ENCODE measurements around the gene TIMP3. TPM values are rescaled to one million over a fixed set of nuclear protein-coding genes. Genes with fewer than 3 reads are reported as not detected.

TIMP3 gene
- total RNA-seq, 1 donor from 2014 or later: 45.9 TPM

DNA sequence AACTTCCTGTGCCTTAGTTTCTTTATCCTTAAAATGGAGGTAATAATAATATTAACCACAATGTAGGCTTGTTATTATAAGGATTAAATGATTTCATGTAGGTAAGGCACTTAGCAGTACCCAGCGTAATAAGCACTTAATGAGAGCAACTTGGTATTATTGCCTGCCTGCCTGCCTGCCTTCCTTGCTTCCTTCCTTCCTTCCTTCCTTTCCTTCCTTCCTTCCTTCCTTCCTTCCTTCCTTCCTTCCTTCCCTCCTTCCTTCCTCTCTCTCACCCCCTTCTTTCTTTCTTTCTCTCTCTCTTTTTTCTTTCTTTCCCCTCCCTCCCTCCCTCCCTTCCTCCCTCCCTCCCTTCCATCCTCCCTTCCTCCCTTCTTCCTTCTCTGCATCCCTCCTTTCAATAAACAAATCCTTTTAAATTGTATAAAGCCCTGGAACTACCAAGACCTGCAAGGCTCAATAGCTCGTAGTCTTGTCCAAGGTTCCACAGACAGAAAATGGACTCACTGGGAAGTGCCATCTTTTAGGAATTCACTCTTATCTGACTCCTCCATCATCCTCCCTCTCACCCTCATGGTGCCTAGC is 20.7 kb upstream of the TIMP3 start:
- TF ChIP-seq, protein P1, sequence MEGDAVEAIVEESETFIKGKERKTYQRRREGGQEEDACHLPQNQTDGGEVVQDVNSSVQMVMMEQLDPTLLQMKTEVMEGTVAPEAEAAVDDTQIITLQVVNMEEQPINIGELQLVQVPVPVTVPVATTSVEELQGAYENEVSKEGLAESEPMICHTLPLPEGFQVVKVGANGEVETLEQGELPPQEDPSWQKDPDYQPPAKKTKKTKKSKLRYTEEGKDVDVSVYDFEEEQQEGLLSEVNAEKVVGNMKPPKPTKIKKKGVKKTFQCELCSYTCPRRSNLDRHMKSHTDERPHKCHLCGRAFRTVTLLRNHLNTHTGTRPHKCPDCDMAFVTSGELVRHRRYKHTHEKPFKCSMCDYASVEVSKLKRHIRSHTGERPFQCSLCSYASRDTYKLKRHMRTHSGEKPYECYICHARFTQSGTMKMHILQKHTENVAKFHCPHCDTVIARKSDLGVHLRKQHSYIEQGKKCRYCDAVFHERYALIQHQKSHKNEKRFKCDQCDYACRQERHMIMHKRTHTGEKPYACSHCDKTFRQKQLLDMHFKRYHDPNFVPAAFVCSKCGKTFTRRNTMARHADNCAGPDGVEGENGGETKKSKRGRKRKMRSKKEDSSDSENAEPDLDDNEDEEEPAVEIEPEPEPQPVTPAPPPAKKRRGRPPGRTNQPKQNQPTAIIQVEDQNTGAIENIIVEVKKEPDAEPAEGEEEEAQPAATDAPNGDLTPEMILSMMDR (conservative IDR thresholded peaks at IDR 0.05): no peak
- H3K4me1 Mint-ChIP-seq (ENCODE audit: unreplicated experiment): peaks cover 15% of the 10 kb centered on the region
- H3K27me3 Mint-ChIP-seq: no peaks in the 10 kb centered on the region

DNA sequence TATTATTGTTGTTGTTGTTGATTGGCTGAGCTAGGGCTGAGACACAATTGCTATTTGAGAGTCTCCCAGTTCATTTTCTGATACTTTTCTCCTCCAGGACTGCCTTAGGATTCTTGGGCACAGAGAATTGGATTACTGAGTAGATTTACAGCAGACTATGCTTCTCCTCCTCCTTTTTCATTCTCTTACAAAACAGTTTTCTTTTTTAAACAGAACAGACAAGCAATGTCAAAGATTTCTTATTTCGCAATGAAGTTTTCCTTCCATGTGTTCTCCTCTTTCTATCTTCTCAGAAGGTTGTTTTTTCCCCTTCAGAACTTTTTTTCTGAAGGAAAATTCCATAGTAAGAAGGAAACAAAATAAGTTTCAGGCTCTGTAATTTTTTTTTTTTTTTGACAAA is 19.8 kb upstream of the TIMP3 start:
- no peaks in the 10 kb centered on the region for H3K27me3 Mint-ChIP-seq
- TF ChIP-seq, protein P1 (conservative IDR thresholded peaks at IDR 0.05): no peak
- H3K36me3 Mint-ChIP-seq: no peaks in the 10 kb centered on the region
- H3K9me3 Mint-ChIP-seq: no peaks in the 10 kb centered on the region
- H3K4me3 Mint-ChIP-seq: no peak overlapping the region
- peaks cover 19% of the 10 kb centered on the region for H3K4me1 Mint-ChIP-seq (ENCODE audit: unreplicated experiment)
- DNase-seq (ENCODE audit: extremely low spot score, unreplicated experiment): no peak
- no peak overlapping the region for H3K27ac Mint-ChIP-seq

More for the DNA sequence above, 20.7 kb upstream of the TIMP3 start:
- Mint-ChIP-seq H3K27ac (no peak overlapping the region), H3K9me3 (no peaks in the 10 kb centered on the region), H3K36me3 (no peaks in the 10 kb centered on the region), H3K4me3 (no peak overlapping the region)
- no peak for DNase-seq (ENCODE audit: extremely low spot score, unreplicated experiment)

DNA sequence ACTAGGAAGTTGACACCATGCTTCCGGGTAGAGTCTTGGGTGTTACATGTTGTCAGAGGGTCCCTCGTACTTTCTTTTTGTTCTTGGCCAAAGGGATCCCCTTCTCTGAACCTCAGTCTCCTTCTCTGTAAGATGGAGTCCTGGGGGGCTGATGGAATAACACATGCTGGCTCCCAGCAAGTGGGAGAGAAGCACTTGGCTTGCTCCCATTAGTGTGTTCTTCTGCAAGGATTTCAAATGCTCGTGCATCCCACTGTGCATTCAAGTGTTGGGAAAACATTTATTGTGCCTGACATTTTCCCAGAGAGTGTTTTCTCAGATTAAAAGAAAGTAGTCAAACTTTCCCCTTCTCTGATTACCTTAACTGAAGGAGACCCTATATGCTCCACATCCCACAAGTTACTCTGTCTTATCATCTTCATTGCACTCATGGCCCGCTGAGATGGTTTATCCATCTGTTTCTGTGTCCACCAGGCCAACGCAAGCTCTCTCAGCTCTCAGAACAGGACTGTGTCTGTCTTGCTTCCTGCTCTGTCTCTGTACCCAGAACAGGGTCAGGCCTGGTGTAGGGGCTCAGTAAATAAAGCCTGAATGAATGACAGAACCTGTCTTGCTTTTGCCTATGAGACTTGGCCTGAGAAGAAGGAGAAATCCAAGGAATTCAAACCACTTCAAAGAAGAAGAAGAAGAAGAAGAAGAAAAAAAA is 16.0 kb upstream of the TIMP3 start:
- peaks cover 5% of the 10 kb centered on the region for H3K9me3 Mint-ChIP-seq
- peaks cover 29% of the 10 kb centered on the region for H3K4me1 Mint-ChIP-seq (ENCODE audit: unreplicated experiment)
- H3K27me3 Mint-ChIP-seq: no peaks in the 10 kb centered on the region
- no peak overlapping the region for H3K4me3 Mint-ChIP-seq
- DNase-seq (ENCODE audit: extremely low spot score, unreplicated experiment): no peak
- no peaks in the 10 kb centered on the region for H3K36me3 Mint-ChIP-seq
- TF ChIP-seq, protein P1 (conservative IDR thresholded peaks at IDR 0.05): no peak
- peak overlapping the region; percentile 74 for H3K27ac Mint-ChIP-seq

DNA sequence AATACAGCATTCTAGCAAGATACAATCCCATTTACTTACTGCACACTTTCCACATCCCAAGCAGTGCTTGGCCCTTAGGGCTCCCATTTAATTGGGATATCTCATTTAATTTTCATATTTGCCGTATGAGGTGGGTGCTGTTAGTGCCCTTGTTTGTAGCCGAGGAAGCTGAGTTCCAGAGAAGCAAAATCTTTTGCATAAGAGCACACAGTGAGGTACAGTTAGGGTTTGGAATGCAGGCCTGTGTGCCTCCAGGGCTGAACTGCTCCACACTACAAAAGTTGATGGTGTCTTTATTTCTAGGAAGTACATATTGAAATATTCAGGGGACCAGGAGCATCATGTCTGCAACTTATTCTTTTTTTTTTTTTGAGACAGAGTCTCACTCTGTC is 15.5 kb upstream of the TIMP3 start:
- DNase-seq (ENCODE audit: extremely low spot score, unreplicated experiment): no peak
- peak overlapping the region; percentile 74 for H3K27ac Mint-ChIP-seq
- peaks cover 8% of the 10 kb centered on the region for H3K9me3 Mint-ChIP-seq
- peaks cover 29% of the 10 kb centered on the region for H3K4me1 Mint-ChIP-seq (ENCODE audit: unreplicated experiment)
- TF ChIP-seq, protein P1 (conservative IDR thresholded peaks at IDR 0.05): no peak
- H3K36me3 Mint-ChIP-seq: peaks cover 4% of the 10 kb centered on the region
- no peaks in the 10 kb centered on the region for H3K27me3 Mint-ChIP-seq
- H3K4me3 Mint-ChIP-seq: no peak overlapping the region

DNA sequence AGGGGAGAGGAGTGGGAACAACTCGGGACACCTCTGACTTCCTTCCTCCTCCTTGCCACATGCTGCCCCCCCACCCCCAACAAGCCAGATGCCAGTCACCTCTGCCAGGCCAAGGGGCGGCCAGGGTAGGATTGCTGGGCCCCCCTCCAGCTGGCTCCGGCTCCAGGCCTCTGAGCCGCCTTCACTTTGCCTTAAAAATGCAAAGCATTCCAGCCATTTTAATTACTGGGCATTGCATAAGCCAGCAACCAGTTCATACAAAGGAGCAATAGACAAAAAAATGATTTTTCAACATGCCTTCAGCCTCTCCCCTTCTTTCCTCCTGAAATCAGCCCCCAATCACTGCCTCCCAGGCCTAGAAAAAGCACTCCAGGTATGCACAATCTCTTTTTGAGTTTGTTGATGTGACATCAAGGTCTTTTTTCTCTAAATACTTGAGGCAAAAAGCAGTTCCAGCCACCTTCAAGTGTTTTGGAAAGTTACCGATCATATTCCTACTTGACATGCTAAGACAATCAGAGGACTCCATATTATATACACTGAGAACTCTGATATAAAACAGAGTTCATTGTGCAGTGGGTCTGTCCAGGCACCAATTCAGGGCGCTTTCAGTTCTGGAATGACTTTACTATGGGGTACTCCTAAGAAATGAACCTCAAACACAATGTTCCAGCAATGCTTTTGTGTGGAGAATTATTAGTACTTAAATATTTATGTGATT is 12.4 kb upstream of the TIMP3 start:
- peak overlapping the region; percentile 81 for H3K27ac Mint-ChIP-seq

More for the DNA sequence above, 12.4 kb upstream of the TIMP3 start:
- Mint-ChIP-seq H3K36me3 (peaks cover 4% of the 10 kb centered on the region), H3K4me1 (ENCODE audit: unreplicated experiment) (peaks cover 29% of the 10 kb centered on the region), H3K9me3 (peaks cover 16% of the 10 kb centered on the region), H3K4me3 (peak overlapping the region; percentile 70), H3K27me3 (no peaks in the 10 kb centered on the region)
- no peak for DNase-seq (ENCODE audit: extremely low spot score, unreplicated experiment)
- TF ChIP-seq, protein P1 (conservative IDR thresholded peaks at IDR 0.05): no peak

All from type B pancreatic cell (in vitro differentiated cells).